CD4-positive, alpha-beta T cell treated with Interleukin-17A for 1 hour (primary cell): Measurements from ENCODE around the gene MBLAC1.
"Not testable (repeated sequence)": the region's sequence is repeated elsewhere in the genome, so short reads cannot be mapped to it uniquely, and the experiment has no call there.

Source experiments
- DNase-seq: peaks from one replicate; pipeline ENCODE4 v3.0.0-alpha.2; 2020

Gene MBLAC1

DNA sequence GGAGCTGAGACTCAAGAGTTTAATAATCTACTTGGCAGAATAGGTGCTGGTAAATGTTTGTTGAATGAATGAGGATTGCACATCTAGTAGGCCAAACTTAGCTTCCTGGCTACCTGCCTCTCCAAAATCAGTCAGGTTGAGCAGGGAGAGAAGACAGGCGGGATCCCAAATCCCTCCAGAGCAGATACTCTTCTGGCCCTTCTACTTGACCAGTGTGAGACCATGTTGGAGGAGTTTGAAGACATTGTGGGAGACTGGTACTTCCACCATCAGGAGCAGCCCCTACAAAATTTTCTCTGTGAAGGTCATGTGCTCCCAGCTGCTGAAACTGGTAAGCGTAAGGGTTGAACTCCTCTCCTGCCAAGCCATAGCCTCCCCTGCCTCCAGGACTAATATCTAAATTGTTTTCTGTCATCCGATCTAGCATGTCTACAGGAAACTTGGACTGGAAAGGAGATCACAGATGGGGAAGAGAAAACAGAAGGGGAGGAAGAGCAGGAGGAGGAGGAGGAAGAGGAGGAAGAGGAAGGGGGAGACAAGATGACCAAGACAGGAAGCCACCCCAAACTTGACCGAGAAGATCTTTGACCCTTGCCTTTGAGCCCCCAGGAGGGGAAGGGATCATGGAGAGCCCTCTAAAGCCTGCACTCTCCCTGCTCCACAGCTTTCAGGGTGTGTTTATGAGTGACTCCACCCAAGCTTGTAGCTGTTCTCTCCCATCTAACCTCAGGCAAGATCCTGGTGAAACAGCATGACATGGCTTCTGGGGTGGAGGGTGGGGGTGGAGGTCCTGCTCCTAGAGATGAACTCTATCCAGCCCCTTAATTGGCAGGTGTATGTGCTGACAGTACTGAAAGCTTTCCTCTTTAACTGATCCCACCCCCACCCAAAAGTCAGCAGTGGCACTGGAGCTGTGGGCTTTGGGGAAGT is 2.2 kb upstream of the MBLAC1 start:
- no peak for DNase-seq

GRCh38 chr7:100126239-100126930 is 382 bp upstream of the MBLAC1 start:
- no peak for DNase-seq

DNA sequence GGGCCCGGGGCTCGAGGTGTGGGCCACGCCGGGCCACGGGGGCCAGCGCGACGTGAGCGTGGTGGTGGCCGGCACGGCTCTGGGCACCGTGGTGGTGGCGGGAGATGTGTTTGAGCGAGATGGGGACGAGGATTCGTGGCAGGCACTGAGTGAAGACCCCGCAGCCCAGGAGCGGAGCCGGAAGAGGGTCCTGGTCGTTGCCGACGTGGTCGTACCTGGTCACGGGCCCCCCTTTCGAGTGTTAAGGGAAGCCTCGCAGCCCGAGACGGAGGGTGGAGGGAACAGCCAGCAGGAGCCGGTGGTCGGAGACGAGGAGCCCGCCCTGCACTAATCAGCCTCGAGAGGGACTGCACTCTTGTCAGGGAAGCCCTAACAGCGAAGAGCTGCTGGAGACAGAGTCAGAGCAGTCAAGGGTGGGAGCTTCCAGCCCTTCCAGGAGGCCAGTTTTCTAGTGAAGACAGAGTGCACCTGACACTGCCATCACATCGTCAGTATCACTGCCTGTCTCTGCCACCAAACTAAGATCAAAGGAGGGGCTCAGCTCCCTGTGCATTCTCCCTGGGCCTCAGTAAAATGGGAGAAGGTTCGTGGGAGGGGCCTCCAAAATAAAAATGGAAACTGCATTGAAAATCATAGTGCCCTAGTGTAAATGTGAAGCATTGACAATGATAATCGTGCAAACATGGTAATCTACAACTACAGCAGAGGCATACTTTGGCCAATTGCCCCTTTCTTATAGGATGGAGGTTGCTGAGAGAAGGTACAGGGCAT is 1.3 kb downstream of the MBLAC1 start:
- peak; percentile 29 for DNase-seq

- no peak for DNase-seq
Observed at GRCh38 chr7:100128637-100128963, 1.8 kb downstream of the MBLAC1 start.

GRCh38 chr7:100130220-100130607 is 3.4 kb downstream of the MBLAC1 start:
- not testable (repeated sequence) for DNase-seq

- DNase-seq: peak; percentile 84
Observed at GRCh38 chr7:100130608-100131453, 4.1 kb downstream of the MBLAC1 start.

- DNase-seq: no peak
Observed at GRCh38 chr7:100132126-100132525, 5.4 kb downstream of the MBLAC1 start.

DNA sequence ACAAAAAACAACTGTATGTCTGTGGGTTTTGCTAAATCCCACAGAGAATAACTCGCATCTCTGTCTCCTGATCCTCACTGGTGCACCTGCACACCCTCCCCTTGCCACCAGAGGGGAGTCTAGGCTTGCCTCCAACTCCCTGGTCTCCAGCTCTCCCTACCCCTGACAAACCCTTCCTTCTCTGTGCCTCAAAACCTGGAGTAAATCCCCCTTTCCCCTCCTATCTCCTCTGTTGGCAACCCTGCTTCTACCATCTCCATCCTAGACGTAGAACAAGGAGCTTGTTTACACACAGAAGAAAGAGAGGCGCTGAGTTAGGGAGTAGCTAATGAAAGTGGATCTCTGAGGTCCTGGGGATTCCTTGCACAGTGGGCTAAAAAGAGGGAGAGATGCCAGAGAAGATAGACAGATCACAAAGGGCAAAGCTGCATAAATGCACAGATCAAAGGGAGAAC is 6.0 kb downstream of the MBLAC1 start:
- peak; percentile 78 for DNase-seq

GRCh38 chr7:100137851-100138760 is 11.3 kb downstream of the MBLAC1 start:
- no peak for DNase-seq

DNA sequence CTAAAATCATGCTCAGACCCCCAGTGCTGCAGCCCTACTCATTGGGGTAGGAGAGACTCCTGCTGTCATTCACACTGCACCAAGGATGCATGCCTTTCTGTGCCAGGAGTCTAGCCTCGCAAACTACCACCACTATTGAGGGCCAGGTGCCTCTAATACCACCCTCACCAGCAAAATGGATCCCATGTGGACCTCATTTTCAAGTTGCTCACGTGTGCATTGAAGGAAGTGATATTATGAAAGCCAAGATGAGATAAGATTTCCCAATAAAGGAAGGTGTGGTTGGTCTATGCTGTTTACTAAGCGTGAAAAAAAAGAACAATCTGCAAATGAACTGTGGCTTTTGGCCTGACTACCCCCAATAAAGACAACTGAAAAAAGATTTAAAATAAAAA is 14.8 kb downstream of the MBLAC1 start:
- no peak for DNase-seq

GRCh38 chr7:100142461-100142860 is 15.7 kb downstream of the MBLAC1 start:
- no peak for DNase-seq

DNA sequence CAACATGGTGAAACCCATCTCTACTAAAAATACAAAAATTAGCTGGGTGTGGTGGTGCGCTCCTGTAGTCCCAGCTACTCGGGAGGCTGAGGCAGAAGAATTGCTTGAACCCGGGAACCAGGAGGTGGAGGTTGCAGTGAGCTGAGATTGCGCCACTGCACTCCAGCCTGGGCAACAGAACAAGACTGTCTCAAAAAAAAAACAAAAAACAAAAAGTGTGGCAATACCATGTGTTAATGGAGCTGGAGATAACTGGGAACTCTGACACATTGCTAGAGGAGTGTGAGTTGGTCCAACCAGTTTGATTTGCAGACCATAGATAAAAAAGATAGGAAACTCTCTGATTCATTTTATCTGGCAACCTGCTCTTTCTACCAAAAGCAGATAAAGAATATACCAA is 19.6 kb downstream of the MBLAC1 start:
- DNase-seq: not testable (repeated sequence)

DNA sequence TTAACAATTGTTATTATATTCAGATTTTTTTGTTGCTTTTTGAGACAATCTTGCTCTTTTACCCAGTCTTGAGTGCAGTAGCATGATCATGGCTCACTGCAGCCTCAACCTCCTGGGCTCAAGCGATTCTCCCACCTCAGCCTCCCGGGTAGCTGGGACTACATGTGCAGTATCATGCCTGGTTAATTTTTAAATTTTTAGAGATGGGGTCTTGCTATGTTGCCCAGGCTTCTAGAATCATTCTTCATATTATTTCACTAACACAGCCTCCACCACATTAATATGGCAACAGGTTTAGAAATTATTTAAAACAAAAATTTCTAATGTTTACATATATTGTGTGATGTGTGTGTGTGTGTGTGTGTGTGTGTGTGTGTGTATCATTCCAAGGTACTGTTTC is 20.5 kb downstream of the MBLAC1 start:
- DNase-seq: no peak

DNA sequence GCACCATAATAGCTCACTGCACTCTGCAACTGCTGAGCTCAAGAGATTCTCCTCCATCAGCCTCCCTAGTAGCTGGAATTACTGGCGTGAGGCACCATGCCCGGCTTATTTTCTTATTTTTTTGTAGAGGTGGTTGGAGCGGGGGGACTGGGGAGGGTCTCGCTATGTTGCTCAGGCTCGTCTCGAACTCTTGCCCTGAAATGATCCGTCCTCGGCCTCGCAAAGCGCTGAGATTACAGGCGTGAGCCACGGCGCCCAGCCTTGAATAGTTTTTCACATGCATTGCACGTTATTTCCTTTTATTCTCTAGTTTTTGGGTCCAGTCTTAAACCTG is 21.4 kb downstream of the MBLAC1 start:
- DNase-seq: no peak

DNA sequence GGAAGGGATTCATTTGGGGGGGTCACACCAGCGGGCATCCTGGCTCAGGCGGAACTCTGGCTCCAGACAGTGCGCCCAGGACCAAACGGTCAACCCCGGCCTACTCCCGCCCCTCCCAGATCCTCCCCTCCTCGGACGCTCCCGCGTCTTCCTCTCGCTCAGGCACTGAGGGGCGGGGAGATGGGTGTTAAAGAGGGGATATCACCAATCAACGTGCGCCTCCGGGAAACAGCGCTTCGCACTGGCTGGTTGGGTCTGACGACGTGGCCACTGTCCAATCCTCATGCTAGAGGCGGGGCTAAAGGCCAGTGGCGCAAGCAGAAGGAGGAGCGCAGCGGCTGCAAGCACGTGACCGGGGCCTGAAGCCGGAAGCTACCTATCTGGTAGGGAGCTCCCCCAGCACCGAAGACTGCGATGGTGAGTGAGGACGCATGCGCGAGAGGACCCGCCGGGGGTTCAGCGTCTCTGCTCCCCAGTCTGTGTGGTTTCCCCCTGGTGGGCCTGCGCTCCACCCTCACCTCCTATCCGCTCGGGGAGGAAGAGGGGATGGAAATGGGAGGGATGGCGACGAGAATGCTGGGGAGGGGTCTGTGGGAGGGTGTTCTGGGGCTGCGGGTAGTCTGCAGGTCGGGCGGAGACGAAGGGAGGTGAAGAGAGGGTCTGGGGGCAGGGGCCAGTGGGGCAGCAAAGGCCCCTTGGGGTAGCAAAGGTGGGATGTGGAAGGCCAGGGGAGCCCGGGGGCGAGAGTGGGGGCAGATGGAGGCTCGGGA is 22.0 kb downstream of the MBLAC1 start, which contains the start of gene LAMTOR4:
TSS of gene LAMTOR4 (plus strand) at position 360 of the 770 bp plus-strand sequence. CDS start at position 415, 55 bp downstream.
- DNase-seq: peak; percentile 99

GRCh38 chr7:100152404-100152803 is 25.6 kb downstream of the MBLAC1 start:
- no peak for DNase-seq

- no peak for DNase-seq
Observed at GRCh38 chr7:100152937-100153666, 26.3 kb downstream of the MBLAC1 start.

GRCh38 chr7:100153708-100154535 is 27.2 kb downstream of the MBLAC1 start:
- DNase-seq: no peak
